DOHH2 (cell line): ENCODE results near the gene CLIP2.

Experiments
- H3F3A ChIP-seq: fragments of 200-600 bp; sonication (generic), shearing (Covaris generic); 2 replicates; pipeline ENCODE4 v1.6.0; 2016; ENCODE audit warnings: antibody characterized with exemption, mild to moderate bottlenecking; ENCODE audit not compliant: control insufficient read depth, insufficient read depth
- H3K27ac ChIP-seq: fragments of 200-600 bp; sonication (generic); 2 replicates; pipeline ENCODE4 v1.5.1; 2014; ENCODE audit warnings: low read depth, mild to moderate bottlenecking, low read length, moderate library complexity
- H3K27me3 ChIP-seq: fragments of 200-600 bp; sonication (generic); 2 replicates; pipeline ENCODE4 v1.6.1; 2014; ENCODE audit warnings: mild to moderate bottlenecking, low read length, mixed read lengths; ENCODE audit not compliant: control insufficient read depth
- H3K36me3 ChIP-seq: fragments of 200-600 bp; sonication (generic); 2 replicates; pipeline ENCODE4 v1.6.1; 2014; ENCODE audit warnings: mild to moderate bottlenecking, low read length, moderate library complexity, mixed read lengths; ENCODE audit not compliant: control insufficient read depth
- H3K4me1 ChIP-seq: fragments of 200-600 bp; sonication (generic); 2 replicates; pipeline ENCODE4 v1.6.1; 2014; ENCODE audit warnings: mild to moderate bottlenecking, low read length, mixed read lengths; ENCODE audit not compliant: control insufficient read depth
- H3K4me2 ChIP-seq: fragments of 200-600 bp; sonication (generic); 2 replicates; pipeline ENCODE4 v1.6.0; 2014; ENCODE audit warnings: mild to moderate bottlenecking, low read length, moderate library complexity
- H3K4me3 ChIP-seq: fragments of 200-600 bp; sonication (generic); 2 replicates; pipeline ENCODE4 v1.5.1; 2014; ENCODE audit warnings: mild to moderate bottlenecking, low read length, mixed read lengths
- H3K79me2 ChIP-seq: fragments of 200-600 bp; sonication (generic); 2 replicates; pipeline ENCODE4 v1.6.1; 2014; ENCODE audit warnings: mild to moderate bottlenecking, low read length, mixed read lengths; ENCODE audit not compliant: control insufficient read depth
- H3K9me2 ChIP-seq: fragments of 200-600 bp; sonication (generic); replicated peaks from 2 replicates; pipeline ENCODE4 v1.6.1; 2014; ENCODE audit warnings: mild to moderate bottlenecking, low read length, mixed read lengths; ENCODE audit not compliant: control insufficient read depth
- H3K9me3 ChIP-seq: fragments of 200-600 bp; sonication (generic); 2 replicates; pipeline ENCODE4 v1.6.1; 2014; ENCODE audit warnings: antibody characterized with exemption, low read length, mixed read lengths; ENCODE audit not compliant: control insufficient read depth, insufficient read depth
- H4K20me1 ChIP-seq: fragments of 200-600 bp; sonication (generic); 2 replicates; pipeline ENCODE4 v1.6.0; 2014; ENCODE audit warnings: low read depth, mild to moderate bottlenecking, antibody characterized with exemption, low read length, moderate library complexity; ENCODE audit not compliant: control insufficient read depth, insufficient read depth
- EZH2phosphoT487 ChIP-seq: fragments of 200-600 bp; sonication (generic); IDR thresholded peaks from 2 replicates; pipeline ENCODE4 v1.6.1; 2017; ENCODE audit warnings: borderline replicate concordance, mild to moderate bottlenecking, antibody characterized with exemption, low read length, moderate library complexity, mixed read lengths
- TF ChIP-seq, protein P1 (sequence below): fragments of 200-600 bp; sonication (generic); IDR thresholded peaks from one replicate; pipeline ENCODE4 v1.5.1; 2014; ENCODE audit warnings: antibody characterized with exemption, mild to moderate bottlenecking, low read depth, low read length; ENCODE audit not compliant: poor library complexity, severe bottlenecking

CLIP2 gene

DNA sequence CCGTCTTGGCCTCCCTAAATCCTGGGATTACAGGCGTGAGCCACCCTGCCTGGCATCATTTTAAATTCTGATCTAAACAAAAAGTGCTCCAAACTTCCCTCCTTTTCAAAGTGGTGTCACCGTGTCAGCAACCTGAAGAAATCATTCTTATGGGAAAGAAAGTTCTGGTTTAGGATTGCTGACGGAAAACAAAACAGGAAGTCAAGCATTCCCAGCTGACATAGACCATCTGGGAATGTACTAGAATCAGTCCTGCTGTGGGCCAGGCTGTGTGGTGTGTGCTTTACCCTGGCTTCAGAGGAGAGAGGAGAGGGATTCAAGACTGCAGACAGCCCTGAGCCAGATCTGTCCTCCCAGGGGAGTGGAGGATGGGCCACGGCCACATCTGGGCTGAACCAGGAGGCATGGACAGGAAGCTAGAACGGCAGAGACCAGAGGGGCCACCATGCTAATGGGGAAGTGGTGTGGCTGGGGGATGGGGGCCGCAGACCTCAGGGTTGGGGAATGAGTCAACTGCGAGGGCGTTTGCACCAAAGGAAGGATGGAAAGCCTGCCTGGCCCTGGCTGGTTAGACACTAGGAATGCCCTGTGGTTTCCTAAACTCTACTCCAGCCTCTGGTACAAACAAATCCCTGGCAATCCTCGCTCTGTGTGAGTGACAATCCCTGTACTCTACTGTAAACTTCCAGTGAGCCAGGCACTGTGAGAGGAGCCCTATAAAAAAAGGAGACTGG is 16.7 kb upstream of the CLIP2 start:
- H3K4me2 ChIP-seq = peak overlapping the region; percentile 93
- peaks cover 52% of the 10 kb centered on the region for H3F3A ChIP-seq
- H3K9me3 ChIP-seq = no peaks in the 10 kb centered on the region
- no peaks in the 10 kb centered on the region for H3K9me2 ChIP-seq
- H4K20me1 ChIP-seq = no peaks in the 10 kb centered on the region
- TF ChIP-seq, protein P1, sequence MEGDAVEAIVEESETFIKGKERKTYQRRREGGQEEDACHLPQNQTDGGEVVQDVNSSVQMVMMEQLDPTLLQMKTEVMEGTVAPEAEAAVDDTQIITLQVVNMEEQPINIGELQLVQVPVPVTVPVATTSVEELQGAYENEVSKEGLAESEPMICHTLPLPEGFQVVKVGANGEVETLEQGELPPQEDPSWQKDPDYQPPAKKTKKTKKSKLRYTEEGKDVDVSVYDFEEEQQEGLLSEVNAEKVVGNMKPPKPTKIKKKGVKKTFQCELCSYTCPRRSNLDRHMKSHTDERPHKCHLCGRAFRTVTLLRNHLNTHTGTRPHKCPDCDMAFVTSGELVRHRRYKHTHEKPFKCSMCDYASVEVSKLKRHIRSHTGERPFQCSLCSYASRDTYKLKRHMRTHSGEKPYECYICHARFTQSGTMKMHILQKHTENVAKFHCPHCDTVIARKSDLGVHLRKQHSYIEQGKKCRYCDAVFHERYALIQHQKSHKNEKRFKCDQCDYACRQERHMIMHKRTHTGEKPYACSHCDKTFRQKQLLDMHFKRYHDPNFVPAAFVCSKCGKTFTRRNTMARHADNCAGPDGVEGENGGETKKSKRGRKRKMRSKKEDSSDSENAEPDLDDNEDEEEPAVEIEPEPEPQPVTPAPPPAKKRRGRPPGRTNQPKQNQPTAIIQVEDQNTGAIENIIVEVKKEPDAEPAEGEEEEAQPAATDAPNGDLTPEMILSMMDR = no peak
- no peak for TF ChIP-seq EZH2phosphoT487
- no peaks in the 10 kb centered on the region for H3K36me3 ChIP-seq
- H3K4me3 ChIP-seq = peak overlapping the region; percentile 66
- H3K79me2 ChIP-seq = no peaks in the 10 kb centered on the region
- H3K27ac ChIP-seq = peak overlapping the region; percentile 78
- peaks cover 86% of the 10 kb centered on the region for H3K4me1 ChIP-seq
- H3K27me3 ChIP-seq = no peaks in the 10 kb centered on the region

DNA sequence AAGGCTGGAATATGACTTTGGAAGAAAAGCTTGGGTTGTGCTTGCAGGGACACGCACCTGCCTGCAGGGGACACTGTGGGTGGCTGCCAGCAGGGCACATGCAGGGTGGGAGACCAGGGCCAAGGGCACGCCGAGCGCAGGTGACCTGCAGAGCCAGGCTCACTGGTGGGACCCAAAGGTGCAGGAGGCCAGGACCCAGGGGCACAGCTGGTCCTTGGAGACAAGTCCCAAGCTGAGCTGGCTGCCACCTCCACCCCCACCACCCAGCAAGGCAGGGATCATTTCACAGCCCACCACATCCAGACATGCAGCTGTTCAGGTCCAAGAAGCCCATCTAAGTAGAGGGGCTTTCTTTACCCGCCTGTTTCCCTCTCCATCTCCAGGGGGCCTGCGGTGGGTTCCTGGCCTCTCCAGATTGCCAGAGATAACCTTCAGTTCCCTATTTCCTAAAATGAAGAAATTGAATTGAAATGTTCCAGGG is 13.8 kb upstream of the CLIP2 start:
- no peak overlapping the region for H3K4me3 ChIP-seq
- H3K9me2 ChIP-seq = no peaks in the 10 kb centered on the region
- no peak for TF ChIP-seq EZH2phosphoT487
- TF ChIP-seq, protein P1 = peak; percentile 96
- H3K4me1 ChIP-seq = peaks cover 88% of the 10 kb centered on the region
- H4K20me1 ChIP-seq = no peaks in the 10 kb centered on the region
- H3K4me2 ChIP-seq = no peak overlapping the region; the same call in 1 of the 2 replicates
- no peaks in the 10 kb centered on the region for H3K9me3 ChIP-seq
- no peak overlapping the region for H3K27ac ChIP-seq
- peaks cover 40% of the 10 kb centered on the region for H3F3A ChIP-seq
- H3K79me2 ChIP-seq = no peaks in the 10 kb centered on the region
- H3K27me3 ChIP-seq = no peaks in the 10 kb centered on the region
- no peaks in the 10 kb centered on the region for H3K36me3 ChIP-seq

DNA sequence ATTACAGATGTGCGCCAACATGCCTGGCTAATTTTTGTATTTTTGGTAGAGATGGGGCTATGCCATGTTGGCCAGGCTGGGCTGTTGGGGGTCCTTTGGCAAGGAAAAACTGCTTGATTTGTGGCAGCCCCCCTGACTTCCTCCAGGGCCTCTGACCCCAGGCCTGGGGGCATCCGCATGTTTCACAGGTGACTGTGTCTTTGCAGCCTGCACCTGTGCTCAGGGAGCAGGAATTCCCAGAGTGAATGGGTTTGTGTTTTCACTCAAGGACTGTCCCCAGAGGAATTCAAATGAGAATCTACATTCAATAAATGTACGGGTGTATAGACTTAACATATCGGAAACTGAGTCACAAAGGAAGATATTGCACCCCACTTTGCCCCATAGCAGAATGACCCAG is 11.6 kb upstream of the CLIP2 start:
- H3K9me2 ChIP-seq = no peaks in the 10 kb centered on the region
- TF ChIP-seq EZH2phosphoT487 = no peak
- TF ChIP-seq, protein P1 = no peak
- no peaks in the 10 kb centered on the region for H3K36me3 ChIP-seq
- no peak overlapping the region for H3K4me3 ChIP-seq
- H3F3A ChIP-seq = peaks cover 22% of the 10 kb centered on the region
- H3K4me1 ChIP-seq = peaks cover 80% of the 10 kb centered on the region
- no peak overlapping the region for H3K4me2 ChIP-seq
- H3K27me3 ChIP-seq = no peaks in the 10 kb centered on the region
- H3K9me3 ChIP-seq = no peaks in the 10 kb centered on the region
- H3K27ac ChIP-seq = no peak overlapping the region
- no peaks in the 10 kb centered on the region for H4K20me1 ChIP-seq
- no peaks in the 10 kb centered on the region for H3K79me2 ChIP-seq
